Measurements from ENCODE around the gene ERVK3-1. TPM values are rescaled to one million over a fixed set of nuclear protein-coding genes. Genes with fewer than 3 reads are reported as not detected.

The ERVK3-1 gene
- total and polyA plus RNA-seq, 2 of the 13 experiments (the other 11 are each of a cell fraction or from before 2014, with no cell fraction given) = 28.5 to 38.7 TPM

GRCh38 chr19:58304748-58305064, 471 bp upstream of the ERVK3-1 start:
- Histone ChIP-seq H3K4me2 (ENCODE audit: low read depth, low read length) (peak overlapping the region; percentile 84), H4K20me1 (ENCODE audit: insufficient read depth, low read length) (peaks cover 7% of the 10 kb centered on the region; the same call in 1 of the 2 replicates), H3K79me2 (ENCODE audit: insufficient read depth, low read length) (peaks cover 19% of the 10 kb centered on the region), H3K4me1 (ENCODE audit: insufficient read depth, low read length) (peaks cover 26% of the 10 kb centered on the region), H3K9ac (ENCODE audit: insufficient read depth, low read depth, low read length) (peak overlapping the region; percentile 65), H3K36me3 (replicated peaks in 1 of 2; ENCODE audit: control insufficient read depth in 1 of 2, insufficient read depth in 2 of 2, low read length in 2 of 2) (peaks cover 16 to 43% of the 10 kb centered on the region in 2 experiments; a peak in 4 of 5 replicates), H3K9me3 (ENCODE audit: low read length) (no peaks in the 10 kb centered on the region), H2AFZ (ENCODE audit: low read length) (peak overlapping the region; percentile 91), H3K4me3 (replicated peaks in 1 of 3; ENCODE audit: insufficient read depth in 1 of 3, low read depth in 2 of 3, low read length in 3 of 3) (peak overlapping the region; percentile 22 to 97 (median 83); a peak in 5 of 6 replicates), H3K27me3 (ENCODE audit: control insufficient read depth in 1 of 2, insufficient read depth in 2 of 2, low read length in 2 of 2) (no peaks in the 10 kb centered on the region; a peak in 1 of 5 replicates), H3K27ac (ENCODE audit: extremely low read length, insufficient read depth, low read length) (peak overlapping the region; percentile 60)
- WGBS (ENCODE audit: low lambda C conversion rate) = 46% methylated on average over 7 of the region's 7 CpGs
- DNase-seq (ENCODE audit: low spot score) (no peak), ATAC-seq (peak; percentile 2; the same call in 1 of the 3 replicates), FAIRE-seq (no peak)
- BruUV-seq (replicated peaks) = no TSS peak
- ChIA-PET CTCF (ENCODE audit: low intra/inter-chr PET ratio, low total read pairs) (no interaction called here), POLR2A (interaction anchor here (0.6 to 1.6 kb wide), 9 partner anchors 12 to 195 kb away, joined by 3 to 10 read pairs (median 3); partner anchors contain the start of genes ZNF274, ZNF497, ZNF544 and ZNF8)
- intact Hi-C loops (cut with micrococcal nuclease; ENCODE audit: unreplicated experiment) (loop anchor here (1.0 to 5.0 kb wide), 2 partner anchors 26 to 122 kb away; partner anchors contain the start of genes ZNF274 and ZNF8), in situ Hi-C loops (cut with HindIII; ENCODE audit: extremely low pct_ligation_motif_present, low pct_unique_long_range_greater_than_20kb) (loop anchor here (5.0 kb wide), 1 partner anchor 122 kb away; the partner anchor contains the start of gene ZNF274)
- TF ChIP-seq LCORL (IDR thresholded peaks at IDR 0.05) = no peak
- 0 out of 2 replicates have a peak, but pooled peaks have one; percentile 8 for TF ChIP-seq LCORL (CRISPR knock-in tag; IDR thresholded peaks at IDR 0.05)
- TF ChIP-seq ZNF362 (CRISPR knock-in tag; IDR thresholded peaks at IDR 0.05; ENCODE audit: borderline replicate concordance) = no peak
- 0 out of 2 replicates have a peak, but pooled peaks have one; percentile 6 for TF ChIP-seq HOXD1 (CRISPR knock-in tag; IDR thresholded peaks at IDR 0.05)

- peak overlapping the region; percentile 66 for H3K27ac ChIP-seq (ENCODE audit: extremely low read length, insufficient read depth, low read length)
- H3K4me3 ChIP-seq (replicated peaks in 1 of 3; ENCODE audit: insufficient read depth in 1 of 3, low read depth in 2 of 3, low read length in 3 of 3) = peak overlapping the region; percentile 83 to 100 (median 97)
- DNase-seq (ENCODE audit: low spot score) (peak; percentile 21), FAIRE-seq (no peak), ATAC-seq (peak; percentile 45)
- intact Hi-C loops (cut with micrococcal nuclease; ENCODE audit: unreplicated experiment) (loop anchor here (1.0 to 5.0 kb wide), 2 partner anchors 28 to 124 kb away; partner anchors contain the start of genes ZNF274 and ZNF8), in situ Hi-C loops (cut with HindIII; ENCODE audit: extremely low pct_ligation_motif_present, low pct_unique_long_range_greater_than_20kb) (loop anchor here (5.0 kb wide), 1 partner anchor 124 kb away; the partner anchor contains the start of gene ZNF274)
- no TSS peak for BruUV-seq (replicated peaks)
- ChIA-PET POLR2A (interaction anchor here (1.0 to 1.2 kb wide), 2 partner anchors 28 to 57 kb away, joined by 3 read pairs; partner anchors contain the start of gene ZNF497), CTCF (ENCODE audit: low intra/inter-chr PET ratio, low total read pairs) (no interaction called here)
- peak overlapping the region; percentile 79 for H3K4me2 ChIP-seq (ENCODE audit: low read depth, low read length)
- H3K9ac ChIP-seq (ENCODE audit: insufficient read depth, low read depth, low read length) = peak overlapping the region; percentile 88
- H3K4me1 ChIP-seq (ENCODE audit: insufficient read depth, low read length) = peaks cover 26% of the 10 kb centered on the region
- no peak overlapping the region for H2AFZ ChIP-seq (ENCODE audit: low read length)
- H4K20me1 ChIP-seq (ENCODE audit: insufficient read depth, low read length) = peaks cover 7% of the 10 kb centered on the region; the same call in 1 of the 2 replicates
- WGBS (ENCODE audit: low lambda C conversion rate) = 2% methylated on average over 12 of the region's 12 CpGs
- H3K79me2 ChIP-seq (ENCODE audit: insufficient read depth, low read length) = peaks cover 19% of the 10 kb centered on the region
- H3K36me3 ChIP-seq (replicated peaks in 1 of 2; ENCODE audit: control insufficient read depth in 1 of 2, insufficient read depth in 2 of 2, low read length in 2 of 2) = peaks cover 10 to 31% of the 10 kb centered on the region in 2 experiments; a peak in 4 of 5 replicates
- no peaks in the 10 kb centered on the region for H3K9me3 ChIP-seq (ENCODE audit: low read length)
- H3K27me3 ChIP-seq (ENCODE audit: control insufficient read depth in 1 of 2, insufficient read depth in 2 of 2, low read length in 2 of 2) = no peaks in the 10 kb centered on the region; a peak in 1 of 5 replicates
- TF ChIP-seq ZNF333 (CRISPR knock-in tag; IDR thresholded peaks at IDR 0.05; ENCODE audit: borderline replicate concordance) = 0 out of 2 replicates have a peak, but pooled peaks have one; percentile 17
- TF ChIP-seq NFE2L1 (CRISPR knock-in tag; IDR thresholded peaks at IDR 0.05; ENCODE audit: borderline replicate concordance) = 0 out of 2 replicates have a peak, but pooled peaks have one; percentile 8
- no peak for TF ChIP-seq EEA1 (CRISPR knock-in tag; IDR thresholded peaks at IDR 0.05; ENCODE audit: borderline replicate concordance)
- 0 out of 2 replicates have a peak, but pooled peaks have one; percentile 19 for TF ChIP-seq CCDC6 (CRISPR knock-in tag; IDR thresholded peaks at IDR 0.05)
- no peak for TF ChIP-seq BRF2 (CRISPR knock-in tag; IDR thresholded peaks at IDR 0.05)
- no peak for TF ChIP-seq STAT6 (CRISPR knock-in tag; IDR thresholded peaks at IDR 0.05; ENCODE audit: borderline replicate concordance)
- 0 out of 2 replicates have a peak, but pooled peaks have one; percentile 13 for TF ChIP-seq SNAI1 (CRISPR knock-in tag; IDR thresholded peaks at IDR 0.05; ENCODE audit: borderline replicate concordance)
- TF ChIP-seq ZNF282 (IDR thresholded peaks at IDR 0.05; ENCODE audit: partially characterized antibody) = no peak
These were observed 751 bp downstream of the ERVK3-1 start for GRCh38 chr19:58305932-58306323.
